GM19023 (cell line): ENCODE measurements around the gene EPHA3.

Experiments
- ATAC-seq: cut with Tn5 transposase; IDR thresholded peaks from one replicate; pipeline ENCODE4 v1.9.1; 2021; ENCODE audit warnings: mild to moderate bottlenecking, moderate library complexity; ENCODE audit not compliant: unreplicated experiment

EPHA3 gene

DNA sequence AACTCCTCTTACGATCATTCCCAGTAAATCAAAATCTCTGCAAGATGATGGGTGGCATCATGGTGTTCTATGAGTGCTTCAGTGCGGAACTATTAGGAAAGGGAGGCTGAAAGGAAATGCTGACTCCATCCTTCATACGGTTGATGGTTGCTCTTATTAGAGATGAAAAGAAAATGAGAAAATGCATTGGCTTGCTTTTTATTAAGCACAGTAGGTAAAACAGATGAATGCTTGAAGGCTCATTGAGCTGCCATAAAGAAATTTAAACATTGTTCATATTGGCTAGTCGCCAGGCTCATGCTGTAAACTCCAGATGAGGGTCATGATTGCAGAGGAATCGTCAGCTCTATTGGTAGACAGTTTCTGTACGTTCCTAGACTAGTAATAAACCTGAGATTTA lies 115.8 kb downstream of the EPHA3 start:
- no peak for ATAC-seq

DNA sequence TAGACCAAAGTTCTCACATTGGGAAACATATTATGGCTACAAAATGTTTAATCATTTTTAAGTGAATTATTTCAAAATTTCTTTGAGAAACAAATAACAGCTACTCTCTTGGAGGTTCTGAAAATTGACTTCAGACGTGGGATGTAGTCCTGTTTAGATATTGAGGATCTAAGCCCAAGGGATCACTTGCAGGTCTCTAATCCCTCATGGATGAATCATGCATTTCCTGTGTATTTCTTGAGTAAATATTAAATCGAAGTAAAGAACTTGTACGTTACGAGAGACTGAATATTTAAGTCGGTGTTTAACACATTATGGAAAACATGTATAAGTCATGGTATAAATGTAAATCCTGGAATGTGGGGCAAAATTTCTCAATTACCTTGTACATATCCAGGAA lies 119.8 kb downstream of the EPHA3 start:
- no peak for ATAC-seq

DNA sequence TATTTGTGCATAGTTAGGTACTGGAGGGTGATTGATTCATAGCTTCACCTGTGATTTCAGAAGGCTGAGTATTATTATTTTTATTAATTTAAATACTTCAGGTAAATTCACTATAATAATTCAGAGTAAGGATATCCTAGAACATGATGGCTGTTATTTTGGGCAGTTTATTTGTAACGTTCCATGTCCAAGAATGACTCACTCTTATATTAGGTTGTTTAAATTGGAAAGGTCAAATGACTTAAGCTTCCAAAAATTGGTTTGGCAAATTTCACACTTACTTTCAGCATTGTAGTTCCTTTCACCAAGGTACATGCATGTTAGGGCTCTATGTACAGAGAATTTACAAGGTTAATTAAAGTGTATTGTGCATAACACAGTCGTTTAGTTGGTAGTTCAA lies 120.2 kb downstream of the EPHA3 start:
- no peak for ATAC-seq

GRCh38 chr3:89232155-89232554 lies 124.7 kb downstream of the EPHA3 start:
- no peak for ATAC-seq

GRCh38 chr3:89234620-89235019 lies 127.2 kb downstream of the EPHA3 start:
- no peak for ATAC-seq

DNA sequence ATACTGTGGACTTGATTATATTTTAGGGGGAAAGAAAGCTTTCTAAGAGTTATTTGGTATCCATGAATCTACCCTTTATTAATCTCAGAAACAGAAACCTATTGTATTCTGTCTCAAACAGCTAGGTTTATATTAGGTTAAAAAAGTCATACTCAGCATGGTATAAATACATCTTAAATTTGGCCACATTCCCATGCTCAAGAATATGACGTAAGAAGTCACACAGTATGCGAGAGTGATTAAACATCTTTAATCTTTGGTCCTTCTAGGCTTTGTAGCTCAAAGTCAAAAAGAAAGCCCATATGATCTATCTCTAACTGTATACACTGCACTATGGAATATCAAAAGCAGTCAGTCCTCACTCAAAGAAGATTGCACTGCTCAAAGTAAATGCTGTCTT lies 131.4 kb downstream of the EPHA3 start:
- no peak for ATAC-seq

DNA sequence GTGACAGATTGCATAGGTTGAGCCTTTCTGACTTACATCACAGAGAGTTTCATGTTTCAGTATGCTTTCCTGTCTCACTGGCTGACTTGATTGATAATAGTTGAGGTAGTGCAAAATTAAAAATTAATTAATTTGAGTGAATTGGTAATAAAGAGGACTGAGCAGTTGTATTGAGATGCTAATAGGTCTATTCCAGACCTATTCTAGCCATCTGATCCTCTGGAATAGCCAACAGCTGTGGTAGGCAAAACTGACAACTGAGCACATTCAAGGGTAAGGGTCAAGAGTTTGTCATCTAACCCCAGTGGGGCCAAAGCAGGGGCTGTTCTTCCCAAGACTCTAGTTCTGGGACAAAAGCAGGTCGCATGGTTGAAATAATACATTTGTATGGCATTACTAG lies 132.4 kb downstream of the EPHA3 start:
- ATAC-seq: no peak

- no peak for ATAC-seq
Observed at GRCh38 chr3:89245612-89246011, 138.2 kb downstream of the EPHA3 start.

DNA sequence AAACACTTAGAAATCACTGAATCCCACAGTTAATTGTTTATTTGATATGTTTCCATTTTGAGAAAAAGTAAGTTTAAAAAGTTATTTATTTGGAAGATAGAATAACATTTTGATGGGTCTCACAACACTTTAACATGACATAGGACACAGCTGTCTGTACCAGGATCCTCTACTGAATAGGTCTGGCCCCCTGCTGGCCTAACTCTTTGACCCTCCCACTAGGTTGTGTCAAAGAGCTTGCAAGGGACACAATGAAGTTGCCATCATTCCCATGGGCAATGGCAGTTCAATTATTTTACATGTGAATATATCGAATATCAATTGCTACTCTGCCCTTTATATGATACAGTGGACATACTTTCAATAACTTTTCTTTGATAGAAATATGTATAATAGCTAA lies 138.9 kb downstream of the EPHA3 start:
- no peak for ATAC-seq

DNA sequence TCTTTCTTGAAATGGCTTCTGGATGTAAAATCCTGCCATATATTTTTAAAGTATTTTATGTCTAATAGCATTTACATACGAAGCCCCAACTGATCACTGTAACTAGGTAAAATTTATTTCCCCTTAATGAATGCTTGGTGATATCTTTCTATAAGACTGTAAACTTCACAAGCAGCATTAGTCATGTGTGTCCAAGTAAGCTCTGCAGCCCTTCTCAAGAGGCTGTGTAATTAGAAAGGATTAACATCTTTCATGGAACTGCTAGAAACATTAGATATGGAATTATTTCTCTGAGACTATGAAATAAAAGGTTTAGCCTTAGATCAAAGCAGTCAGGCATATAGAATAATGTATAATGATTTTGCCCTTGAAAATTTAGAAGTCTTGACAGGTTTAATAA lies 143.3 kb downstream of the EPHA3 start:
- no peak for ATAC-seq

DNA sequence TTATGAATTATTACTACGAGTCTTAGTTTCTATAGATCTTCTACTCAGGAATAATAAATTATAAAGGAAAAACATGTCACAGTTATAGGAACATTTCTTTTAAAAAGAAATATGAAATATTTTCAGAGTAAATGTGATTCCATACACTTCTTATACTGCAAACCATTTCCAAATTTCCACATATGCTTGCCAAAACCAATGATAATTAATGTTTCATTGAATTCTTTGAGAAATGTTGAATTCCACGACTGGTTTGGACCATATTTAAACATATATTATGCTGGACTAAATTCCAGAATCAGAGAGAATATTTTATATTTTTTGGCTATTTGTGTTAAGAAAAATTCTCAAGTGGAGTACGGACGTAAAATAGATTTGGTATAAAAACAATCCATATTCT lies 144.6 kb downstream of the EPHA3 start:
- no peak for ATAC-seq

DNA sequence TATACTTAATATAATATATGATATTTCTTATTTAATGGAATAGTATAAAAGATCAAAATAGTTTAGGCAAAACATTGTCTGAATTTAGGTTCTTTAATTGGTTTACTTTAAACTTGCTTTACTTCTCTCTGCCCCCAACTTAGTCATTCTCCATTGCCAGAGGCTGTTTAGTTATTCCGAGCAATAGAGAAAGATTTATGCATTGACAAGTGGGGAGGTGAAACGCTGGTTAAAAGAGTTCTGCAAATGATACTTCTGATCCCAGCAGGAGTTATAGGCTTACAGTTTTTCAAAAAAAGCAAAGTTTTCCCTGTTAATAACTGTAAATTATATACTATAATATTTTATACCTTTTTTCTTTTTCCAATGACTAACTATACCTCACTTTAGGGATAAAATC lies 145.4 kb downstream of the EPHA3 start:
- ATAC-seq: no peak

GRCh38 chr3:89256395-89256794 lies 149.0 kb downstream of the EPHA3 start:
- ATAC-seq: no peak

DNA sequence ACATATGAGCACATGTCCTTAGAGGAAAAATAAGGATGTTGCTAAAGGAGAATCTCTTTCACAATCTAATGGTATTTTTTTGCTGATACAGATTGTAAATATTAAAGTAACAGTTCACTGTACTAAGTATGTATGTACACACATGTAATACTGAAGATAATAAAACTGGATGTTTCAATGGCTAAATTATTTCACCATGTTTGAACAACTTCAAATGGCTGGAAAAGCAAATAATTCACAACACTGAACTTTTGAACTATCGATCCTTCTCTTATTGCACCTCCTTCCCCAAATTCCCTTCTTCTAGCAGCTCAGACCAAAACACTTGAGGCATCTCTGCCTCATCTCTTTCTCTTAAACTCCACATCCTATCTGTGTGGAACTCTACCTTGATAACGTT lies 149.5 kb downstream of the EPHA3 start:
- ATAC-seq: no peak

DNA sequence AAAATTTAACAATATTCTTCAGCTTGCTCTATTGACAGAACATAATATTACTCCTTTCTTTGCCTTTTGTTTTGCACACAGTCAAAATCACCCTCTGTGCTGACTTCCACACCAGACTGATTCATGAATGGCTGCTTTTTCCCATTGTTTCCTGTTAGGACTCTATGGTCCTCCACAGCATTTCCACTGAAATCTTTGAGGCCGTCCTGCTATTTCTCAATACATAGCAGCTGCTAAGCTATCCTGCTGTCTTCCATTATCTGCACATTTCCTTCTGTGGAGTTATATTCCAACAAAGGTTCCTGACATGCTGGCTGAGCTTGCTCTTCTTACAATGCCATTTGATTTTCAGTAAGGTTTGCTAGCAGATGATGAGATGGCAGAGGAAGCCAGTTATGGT lies 153.3 kb downstream of the EPHA3 start:
- no peak for ATAC-seq

GRCh38 chr3:89261673-89262072 lies 154.3 kb downstream of the EPHA3 start:
- no peak for ATAC-seq

DNA sequence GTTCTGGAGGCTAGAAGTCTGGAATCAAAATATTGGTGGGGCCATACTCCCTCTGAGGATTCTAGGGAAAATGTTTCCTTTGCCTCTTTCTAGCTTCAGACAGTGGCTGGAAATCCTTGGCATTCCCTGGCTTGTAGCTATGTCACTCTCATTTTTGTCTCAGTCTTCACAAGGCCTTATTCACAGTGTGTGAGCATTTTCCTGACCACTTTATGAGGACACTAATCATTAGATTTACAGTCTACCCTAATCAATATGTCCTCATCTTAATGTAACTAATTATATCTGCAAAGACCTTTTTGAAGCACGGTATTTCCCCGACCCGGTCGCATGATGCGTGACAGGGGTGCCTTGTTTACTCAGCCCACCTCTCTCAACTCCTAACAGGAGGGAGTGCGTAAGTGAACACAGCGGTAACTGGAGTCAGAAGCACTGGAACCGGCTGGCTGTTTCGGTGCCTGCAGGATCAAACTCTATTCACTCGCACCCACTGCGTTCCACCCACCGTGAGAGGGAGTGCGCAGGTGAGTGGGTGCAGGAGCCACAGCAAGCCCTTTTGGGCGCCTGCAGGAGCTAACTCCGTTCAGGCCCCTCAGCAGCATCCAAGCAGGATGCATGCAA lies 155.0 kb downstream of the EPHA3 start:
- ATAC-seq: no peak

DNA sequence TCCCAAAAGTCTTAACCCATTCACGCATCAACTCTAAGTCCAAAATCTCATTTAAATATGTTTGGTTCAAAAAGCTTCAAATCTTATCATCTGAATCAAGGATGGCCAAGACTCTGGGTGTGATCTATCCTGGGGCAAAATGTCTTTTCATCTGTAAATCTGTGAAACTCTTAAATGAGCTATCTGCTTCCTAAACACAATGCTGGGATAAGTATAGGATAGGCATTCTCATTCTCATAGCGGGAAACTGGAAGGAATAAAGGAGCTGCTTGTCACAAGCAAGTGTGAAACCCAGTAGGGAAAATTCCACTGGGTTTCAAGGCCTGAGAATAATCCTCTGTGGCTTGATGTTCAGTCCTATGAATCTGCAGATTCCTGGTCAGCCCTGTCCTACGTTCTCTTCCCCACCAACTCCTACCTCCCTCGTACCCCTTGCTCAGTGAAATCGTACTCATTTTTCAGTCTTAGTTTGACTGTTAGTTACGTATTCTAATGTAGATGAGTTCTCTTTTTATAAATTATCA lies 156.7 kb downstream of the EPHA3 start:
- no peak for ATAC-seq

DNA sequence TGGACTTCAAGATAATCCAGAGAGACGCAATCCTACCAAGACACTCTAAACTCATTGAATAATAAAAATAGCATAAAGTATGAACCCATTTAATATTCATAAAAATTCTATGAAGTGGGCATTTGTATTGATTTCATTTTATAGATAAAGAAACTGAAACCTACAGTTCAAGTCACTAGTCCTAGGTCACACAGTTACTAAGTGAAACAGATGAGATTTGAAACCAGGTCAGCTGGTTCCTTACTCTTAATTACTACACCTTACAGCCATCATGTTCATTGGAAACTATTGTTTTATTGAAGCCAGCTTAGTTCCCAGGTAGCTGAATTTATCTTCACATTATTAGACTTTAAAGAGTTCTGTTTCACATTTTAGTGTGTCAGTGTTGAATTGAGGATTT lies 158.7 kb downstream of the EPHA3 start:
- ATAC-seq: no peak

DNA sequence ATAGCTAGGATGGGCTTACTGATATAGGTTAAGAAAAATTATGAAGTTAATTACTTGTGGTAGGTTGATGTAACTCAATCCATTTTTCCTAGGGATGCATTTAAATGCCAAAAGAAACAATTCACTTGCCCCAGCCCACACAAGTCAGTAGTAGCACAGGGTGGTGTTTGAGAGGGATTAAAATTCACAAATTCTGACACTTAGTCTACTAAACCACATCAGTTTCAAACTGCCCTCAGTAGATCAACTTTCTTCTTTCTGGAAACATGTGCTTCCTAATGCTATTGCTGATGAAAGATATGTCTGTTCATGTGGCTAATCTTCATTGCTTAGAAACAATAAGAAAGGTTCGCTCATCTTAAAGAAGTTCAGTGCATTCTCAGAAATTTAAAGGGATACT lies 160.6 kb downstream of the EPHA3 start:
- ATAC-seq: no peak

DNA sequence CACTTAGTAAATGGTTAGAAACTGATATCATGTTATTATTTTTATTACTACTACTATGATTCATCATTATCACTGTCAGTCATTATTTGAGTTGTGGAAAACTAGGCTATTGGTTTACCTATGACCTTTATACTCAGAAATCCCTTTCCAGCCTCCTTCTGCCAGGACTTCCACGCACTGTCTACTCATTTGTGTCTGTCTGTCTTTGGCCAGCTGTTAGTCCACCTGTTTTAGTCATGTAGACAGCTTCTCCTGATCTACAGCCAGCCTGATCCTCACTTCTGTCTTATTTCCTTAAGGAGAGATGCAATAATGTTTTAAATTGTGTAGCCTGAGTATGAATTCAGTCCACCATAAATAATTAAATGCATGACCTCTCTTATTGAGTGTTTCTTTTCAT lies 162.8 kb downstream of the EPHA3 start:
- ATAC-seq: no peak

- ATAC-seq: no peak
Observed at GRCh38 chr3:89275001-89275400, 167.6 kb downstream of the EPHA3 start.

- no peak for ATAC-seq
Observed at GRCh38 chr3:89276116-89276515, 168.7 kb downstream of the EPHA3 start.
